Mesenteric fat pad (tissue), 1 donor: Measurements from ENCODE around the gene TDRD5. TPM values are rescaled to one million over a fixed set of nuclear protein-coding genes. Genes with fewer than 3 reads are reported as not detected.
"Not testable (repeated sequence)": the region's sequence is repeated elsewhere in the genome, so short reads cannot be mapped to it uniquely, and the experiment has no call there.

ENCODE experiments used
- DNase-seq: peaks from one replicate; pipeline ENCODE4 v3.0.0-alpha.2; 2020; ENCODE audit warnings: low spot score
- total RNA-seq: library from RNA; stranded (reverse); fragmentation: NEBNext Ultra II Directional; extraction: Animal tissue kit (Norgen Biotek cat#: 25700); gene quantifications from one replicate; pipeline ENCODE4 v1.2.1, GENCODE V29; 2021
- donor health status: DM: yes; HTN: yes; CAD: no.

TDRD5 gene
- total RNA-seq, 1 donor from 2014 or later: 0.35 TPM

DNA sequence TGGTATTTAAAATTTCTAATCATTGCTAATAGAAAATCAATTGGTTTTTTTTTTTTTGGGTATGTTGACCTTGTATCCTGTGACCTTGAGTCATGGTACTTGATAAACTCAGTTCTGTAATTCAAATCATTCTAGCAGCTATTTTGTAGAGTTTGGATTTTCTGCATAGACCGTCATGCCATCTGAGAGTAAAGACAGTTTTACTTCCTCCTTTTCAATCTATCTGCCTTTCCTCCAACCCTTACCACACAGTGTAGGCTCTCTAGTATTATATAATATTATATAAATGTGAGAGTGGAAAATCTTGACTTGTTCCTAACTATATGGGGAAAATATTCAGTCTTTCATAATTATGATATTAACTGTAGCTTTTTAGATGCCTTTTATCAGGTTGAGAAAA lies 7.0 kb downstream of the TDRD5 start:
- no peak for DNase-seq

DNA sequence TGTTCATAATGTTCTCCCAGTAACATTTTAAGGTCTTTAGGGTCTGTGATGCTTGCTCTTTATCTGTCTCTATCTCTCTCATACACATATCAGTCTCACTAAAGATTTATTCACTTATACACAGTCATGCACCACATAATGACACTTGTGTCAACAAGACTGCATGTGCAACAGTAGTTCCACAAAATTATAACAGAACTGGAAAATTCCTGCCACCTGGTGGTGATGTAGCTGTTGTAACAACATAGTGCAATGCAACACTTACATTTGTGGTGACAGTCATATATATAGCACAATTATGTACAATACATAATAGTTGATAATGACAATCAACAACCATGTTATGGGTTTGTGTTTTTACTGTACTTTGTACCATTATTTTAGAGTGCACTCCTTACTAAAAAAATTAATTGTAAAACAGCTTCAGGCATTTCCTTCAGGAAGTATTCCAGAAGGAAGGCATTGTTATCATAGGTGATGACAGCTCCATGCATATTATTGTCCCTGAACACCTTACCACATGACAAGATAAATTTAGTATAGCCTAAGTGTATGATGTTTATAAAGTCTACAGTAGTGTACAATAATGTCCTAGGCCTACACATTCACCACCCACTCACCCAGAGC lies 8.1 kb downstream of the TDRD5 start:
- DNase-seq: no peak

GRCh38 chr1:179601093-179601492 lies 9.5 kb downstream of the TDRD5 start:
- DNase-seq: no peak

DNA sequence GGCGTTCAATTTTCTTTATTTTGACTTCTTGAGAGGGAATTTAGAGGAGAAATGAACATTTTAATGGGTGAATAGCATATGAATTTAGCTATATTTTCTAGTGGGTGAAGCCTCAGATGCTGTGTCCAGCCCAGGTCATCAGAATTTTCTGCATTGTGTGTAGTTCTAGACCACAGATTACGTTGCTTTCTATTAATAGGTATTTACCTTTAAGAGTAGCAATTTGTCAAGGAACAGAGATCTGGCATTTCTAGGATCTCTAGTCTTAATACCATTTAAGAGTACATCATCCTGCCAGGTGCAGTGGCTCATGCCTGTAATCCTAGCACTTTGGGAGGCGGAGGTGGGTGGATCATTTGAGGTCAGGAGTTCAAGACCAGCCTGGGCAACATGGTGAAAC lies 20.7 kb downstream of the TDRD5 start:
- no peak for DNase-seq

DNA sequence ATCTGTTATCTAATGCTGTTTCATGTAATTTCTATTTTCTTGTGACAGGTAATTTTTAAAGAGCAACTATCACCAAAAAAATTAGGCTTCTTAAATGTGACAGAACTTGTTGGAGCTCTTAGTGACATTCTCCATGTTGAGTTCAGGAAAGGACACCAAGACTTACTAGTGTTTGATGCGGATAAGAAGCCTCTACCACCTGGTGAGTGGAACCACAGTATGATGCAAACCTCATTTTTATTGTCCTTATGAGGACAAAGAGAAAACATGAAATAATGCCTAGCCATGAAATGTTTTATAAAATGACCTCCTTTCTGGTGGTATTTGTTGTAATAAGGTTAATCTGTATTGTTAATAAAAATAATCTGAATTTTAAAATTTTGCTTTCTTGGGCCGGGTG lies 39.1 kb downstream of the TDRD5 start:
- no peak for DNase-seq

- no peak for DNase-seq
These were observed 41.2 kb downstream of the TDRD5 start for GRCh38 chr1:179632868-179633267.

DNA sequence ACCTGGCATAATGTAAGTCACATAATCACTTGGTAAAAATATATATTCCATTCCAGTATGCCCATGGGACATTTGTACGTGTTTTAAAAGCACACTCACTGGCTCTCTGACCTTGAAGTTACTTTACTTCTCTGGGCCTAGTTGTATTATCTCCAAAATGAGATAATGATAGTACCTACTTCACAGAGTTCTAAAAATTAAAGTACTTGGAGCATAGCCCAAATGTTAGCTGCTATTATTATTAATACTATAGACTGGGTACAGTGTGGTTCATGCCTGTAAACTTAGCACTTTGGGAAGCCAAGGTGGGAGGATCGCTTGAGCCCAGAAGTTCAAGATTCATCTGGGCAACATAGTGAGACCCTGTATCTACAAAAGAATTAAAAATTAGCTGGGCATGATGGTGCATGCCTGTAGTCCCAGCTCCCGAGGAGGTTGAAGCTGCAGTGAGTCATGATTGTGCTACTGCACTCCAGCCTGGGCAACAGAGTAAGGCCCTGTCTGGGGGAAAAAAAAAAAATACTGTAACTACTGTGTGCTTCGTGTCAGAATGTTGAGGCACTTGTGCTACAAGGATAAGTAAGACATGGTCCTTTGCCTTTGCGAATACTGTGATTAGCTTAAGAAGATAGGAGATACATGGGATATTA lies 45.7 kb downstream of the TDRD5 start:
- DNase-seq: no peak

- no peak for DNase-seq
These were observed 69.4 kb downstream of the TDRD5 start for GRCh38 chr1:179661018-179661417.

GRCh38 chr1:179663810-179664209 lies 72.2 kb downstream of the TDRD5 start:
- DNase-seq: no peak

DNA sequence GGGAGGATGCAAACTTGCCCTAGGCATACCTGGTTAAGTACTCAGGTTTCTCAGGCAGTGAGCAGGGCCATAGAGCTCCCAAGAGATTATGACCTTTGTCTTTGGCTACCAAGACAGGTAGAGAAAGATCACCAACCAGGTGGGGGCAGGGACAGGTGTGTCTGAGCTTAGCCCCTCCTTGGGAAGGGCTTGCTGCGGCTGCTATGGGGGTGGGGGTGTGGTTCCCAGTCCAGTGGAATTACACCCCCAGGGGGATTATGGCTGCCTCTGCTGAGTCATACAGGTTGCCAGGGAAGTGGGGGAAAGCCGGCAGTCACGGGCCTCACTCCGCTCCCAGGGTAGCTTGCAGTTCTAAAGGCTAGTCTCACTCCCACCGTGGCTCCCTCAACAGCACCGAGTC lies 86.2 kb downstream of the TDRD5 start:
- no peak for DNase-seq

GRCh38 chr1:179694530-179694929 lies 102.9 kb downstream of the TDRD5 start:
- DNase-seq: not testable (repeated sequence)

- DNase-seq: no peak
These were observed 111.4 kb downstream of the TDRD5 start for GRCh38 chr1:179702946-179703539.

DNA sequence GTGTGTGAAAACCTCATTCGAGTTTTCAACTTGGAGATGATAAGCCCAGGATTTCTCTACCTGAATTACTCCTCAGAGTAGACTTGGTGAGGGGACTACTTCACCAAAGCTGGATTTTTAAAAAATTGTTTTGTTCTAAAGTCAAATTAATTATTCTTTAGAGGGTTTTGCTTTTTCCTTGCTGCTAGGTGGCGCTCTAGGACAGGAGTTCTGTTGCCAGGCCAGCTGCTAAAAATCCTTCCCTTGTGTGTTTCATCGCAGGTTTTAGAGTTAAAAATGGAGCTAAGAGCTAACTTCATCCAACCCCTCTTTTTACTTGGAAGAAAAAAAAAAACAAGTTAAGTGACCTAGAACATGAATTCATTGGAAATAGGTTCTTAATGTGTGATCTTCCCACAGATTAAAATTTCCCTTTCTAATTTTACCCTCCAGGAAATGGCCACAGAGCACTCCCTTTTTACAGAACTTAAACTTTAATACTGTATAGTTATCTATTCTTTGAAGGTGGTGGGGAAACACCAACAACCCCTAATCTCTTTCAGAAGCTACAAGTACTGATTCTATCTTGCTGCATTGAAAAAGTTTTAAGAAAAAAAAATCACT lies 114.8 kb downstream of the TDRD5 start:
- DNase-seq: no peak

DNA sequence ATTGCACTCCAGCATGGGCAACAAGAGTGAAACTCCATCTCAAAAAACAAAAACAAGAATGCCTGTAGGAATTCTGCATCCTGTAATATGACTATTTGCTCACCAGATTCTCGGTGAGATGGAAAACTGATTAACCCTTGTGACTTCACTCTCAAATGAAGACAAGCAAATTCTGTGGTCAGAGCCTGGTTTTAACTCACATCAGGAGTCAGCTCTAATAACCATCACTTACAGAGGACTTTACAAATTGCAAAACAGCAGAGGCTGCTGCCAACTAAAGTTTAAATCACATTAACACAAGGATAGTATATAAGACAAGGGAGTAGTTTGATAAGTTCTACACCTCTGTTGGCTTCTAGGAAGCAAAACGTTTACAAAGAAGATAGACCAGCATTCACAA lies 115.8 kb downstream of the TDRD5 start:
- no peak for DNase-seq

DNA sequence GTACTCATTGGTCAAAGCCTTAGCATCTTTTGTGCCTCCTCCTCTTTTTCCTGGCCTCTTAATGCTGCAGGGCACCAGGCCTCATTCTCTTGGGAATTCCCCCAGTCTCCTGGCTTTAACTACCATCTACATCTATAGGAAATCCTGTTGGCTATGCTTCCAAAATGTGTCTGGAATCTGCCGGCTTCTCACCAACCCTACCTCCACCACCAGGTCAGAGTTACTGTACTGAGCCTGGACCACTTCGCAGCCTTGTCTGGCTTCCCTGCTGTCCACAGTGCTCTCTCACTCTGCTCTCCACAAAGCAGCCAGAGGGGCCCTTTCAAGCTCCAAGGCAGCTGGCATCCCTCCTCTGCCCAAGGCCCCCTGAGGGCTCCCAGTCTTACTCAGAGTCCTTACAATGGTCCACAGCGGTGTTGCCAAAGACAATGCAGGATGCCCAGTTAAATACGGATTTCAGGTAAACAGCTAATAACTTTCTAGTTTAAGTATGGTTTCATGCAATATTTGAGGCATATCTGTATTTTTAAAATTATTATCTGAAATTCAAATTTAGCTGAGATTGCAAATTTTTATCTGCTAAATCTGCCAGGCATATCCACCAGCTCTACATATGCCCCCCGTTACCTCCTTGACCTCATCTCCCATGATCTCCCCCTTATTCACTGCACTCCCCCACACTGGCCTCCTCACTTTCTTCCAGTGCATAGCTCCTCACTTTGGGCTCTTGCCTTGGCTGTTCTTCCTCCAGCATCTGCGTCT lies 117.0 kb downstream of the TDRD5 start:
- no peak for DNase-seq

GRCh38 chr1:179709841-179710329 lies 118.3 kb downstream of the TDRD5 start:
- DNase-seq: no peak

GRCh38 chr1:179714159-179714558 lies 122.5 kb downstream of the TDRD5 start:
- no peak for DNase-seq

GRCh38 chr1:179714623-179715022 lies 123.0 kb downstream of the TDRD5 start:
- no peak for DNase-seq

GRCh38 chr1:179719272-179719671 lies 127.6 kb downstream of the TDRD5 start:
- DNase-seq: no peak

DNA sequence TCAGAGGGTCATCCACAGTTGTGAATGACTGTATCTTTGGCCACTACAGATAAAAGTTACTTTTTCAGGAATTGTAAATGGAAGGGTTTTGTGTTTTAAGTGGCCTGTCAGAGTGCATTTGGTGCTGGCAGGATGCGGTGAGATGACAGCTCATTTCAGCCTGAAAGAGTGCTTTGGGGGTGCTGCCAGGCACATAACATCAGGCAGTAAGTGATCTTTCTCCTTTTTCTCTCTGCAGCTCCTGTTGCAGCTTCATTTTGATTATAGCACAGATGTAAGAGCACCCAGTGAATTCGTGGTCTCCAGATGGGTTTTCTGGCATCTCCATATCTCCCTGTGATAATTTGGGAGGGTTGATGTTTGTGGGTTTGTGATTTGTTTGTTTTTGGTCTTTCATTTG lies 136.6 kb downstream of the TDRD5 start:
- no peak for DNase-seq

DNA sequence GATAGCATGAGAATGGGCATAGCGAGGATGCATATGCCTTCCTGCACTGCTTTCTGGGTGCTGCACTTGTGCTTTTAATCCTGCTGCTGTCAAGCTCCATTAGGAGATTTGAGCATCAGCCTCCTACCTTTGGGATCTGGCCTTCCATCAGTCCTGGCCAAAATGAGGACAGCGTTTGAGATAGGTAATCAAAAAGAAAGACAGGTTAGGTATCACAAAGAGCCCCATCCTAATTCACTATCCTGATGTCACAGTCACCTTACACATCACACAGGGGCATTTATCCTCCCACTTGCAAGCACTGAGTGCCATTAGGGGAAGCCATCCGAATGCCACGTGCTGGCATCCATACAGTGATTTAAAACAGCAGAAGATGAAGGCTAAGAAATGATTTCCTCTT lies 138.2 kb downstream of the TDRD5 start:
- DNase-seq: no peak

DNA sequence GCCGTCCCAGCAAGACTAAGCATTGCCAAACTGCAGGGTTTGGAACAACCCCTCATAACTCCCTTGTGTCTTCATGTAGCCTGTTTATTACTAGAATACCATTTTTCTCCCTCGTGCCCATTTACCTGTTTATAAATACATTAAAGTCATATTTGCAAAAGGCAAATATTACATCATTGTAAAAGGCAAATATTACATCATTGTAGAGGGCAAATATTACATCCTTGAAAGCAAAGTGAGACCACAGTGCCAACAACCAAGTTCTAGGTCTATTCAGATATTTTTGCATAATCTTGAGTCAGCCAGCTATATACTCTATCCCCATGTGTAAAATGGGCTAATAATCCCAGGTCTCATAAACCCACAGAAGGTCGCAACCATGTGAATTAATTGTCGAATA lies 140.0 kb downstream of the TDRD5 start:
- DNase-seq: no peak
